Endothelial cell of umbilical vein (primary cell): ENCODE results near the gene FGFR3. TPM values are rescaled to one million over a fixed set of nuclear protein-coding genes. Genes with fewer than 3 reads are reported as not detected.

Experiments
- BruUV-seq: library from RNA; stranded (reverse); fragments of 400-500 nt; replicated peaks from 2 replicates; lab custom pipeline; 2021; lab: Mats Ljungman, UMichigan
- CTCF ChIA-PET: fragments of 300-600, 350-600 bp; sonication (Branson Sonifier 250); formaldehyde crosslinking; loops from one replicate; lab custom pipeline; 2021; ENCODE audit warnings: antibody characterized with exemption, inconsistent platforms; lab: Charles Lee
- POLR2A ChIA-PET: fragments of 300-600, 350-600 bp; sonication (Branson Sonifier 250); formaldehyde crosslinking; loops from one replicate; lab custom pipeline; 2021; ENCODE audit warnings: antibody characterized with exemption, inconsistent platforms; lab: Charles Lee
- DNase-seq: peaks from one replicate; pipeline ENCODE4 v3.0.0-alpha.2; 2011; ENCODE audit warnings: low read depth, low spot score
- FAIRE-seq: peaks from 2 replicates; lab custom pipeline; 2011; peaks lifted over from hg19 to GRCh38; lab: Jason Lieb, UNC
- H2AFZ ChIP-seq: 2 replicates; pipeline ENCODE4 v1.6.0; 2012; ENCODE audit warnings: low read depth, low read length, control low read depth, inconsistent platforms
- H3K27ac ChIP-seq: 2 replicates; pipeline ENCODE4 v1.5.1; 2011; ENCODE audit warnings: low read depth, mild to moderate bottlenecking, control low read depth, low read length, moderate library complexity; ENCODE audit not compliant: insufficient read depth
- H3K27me3 ChIP-seq, 2 experiments: 2 replicates each; pipeline versions ENCODE4 v1.6.0 to v1.6.1; 2011; ENCODE audit warnings: low read length in 2 of 2, mixed read lengths in 1 of 2; ENCODE audit not compliant: control insufficient read depth in 2 of 2, insufficient read depth in 2 of 2
- H3K36me3 ChIP-seq, 2 experiments: 2 replicates in 1 of 2; 3 replicates in 1 of 2; pipeline ENCODE4 v1.5.1; 2011; ENCODE audit warnings: low read length in 2 of 2, mild to moderate bottlenecking in 1 of 2, moderate library complexity in 1 of 2; ENCODE audit not compliant: control insufficient read depth in 2 of 2, insufficient read depth in 2 of 2; ENCODE audit errors: extremely low read depth in 1 of 2
- H3K4me1 ChIP-seq: 3 replicates; pipeline ENCODE4 v1.5.1; 2011; ENCODE audit warnings: mild to moderate bottlenecking, low read length; ENCODE audit not compliant: control insufficient read depth, insufficient read depth; ENCODE audit errors: extremely low read depth
- H3K4me2 ChIP-seq: 2 replicates; pipeline ENCODE4 v1.6.1; 2011; ENCODE audit warnings: low read length, control low read depth, mixed read lengths; ENCODE audit not compliant: insufficient read depth
- H3K4me3 ChIP-seq, 3 experiments: fragments of 200-600 bp in 1 of 3; sonication (generic), shearing (Covaris generic) in 1 of 3; replicated peaks in 1 of 3; 2 replicates each; pipeline ENCODE4 v1.5.1; 2011 to 2016; ENCODE audit warnings: control low read depth in 3 of 3, low read length in 3 of 3, mild to moderate bottlenecking in 2 of 3, inconsistent platforms in 1 of 3, low read depth in 1 of 3, moderate library complexity in 1 of 3; ENCODE audit not compliant: insufficient read depth in 1 of 3
- H3K79me2 ChIP-seq: 2 replicates; pipeline ENCODE4 v1.6.0; 2012; ENCODE audit warnings: low read length, inconsistent platforms; ENCODE audit not compliant: control insufficient read depth, insufficient read depth
- H3K9ac ChIP-seq: replicated peaks from 2 replicates; pipeline ENCODE3; 2011; ENCODE audit warnings: low read length, control low read depth; ENCODE audit not compliant: insufficient read depth; ENCODE audit errors: extremely low read depth
- H3K9me1 ChIP-seq: replicated peaks from 3 replicates; pipeline ENCODE4 v1.6.0; 2011; ENCODE audit warnings: mild to moderate bottlenecking, low read length; ENCODE audit not compliant: control insufficient read depth, insufficient read depth; ENCODE audit errors: extremely low read depth
- H3K9me3 ChIP-seq: replicated peaks from 2 replicates; pipeline ENCODE4 v1.5.1; 2012; ENCODE audit warnings: low read length, inconsistent platforms; ENCODE audit not compliant: control insufficient read depth, insufficient read depth
- H4K20me1 ChIP-seq: replicated peaks from 2 replicates; pipeline ENCODE3; 2011; ENCODE audit warnings: mild to moderate bottlenecking, low read length; ENCODE audit not compliant: control insufficient read depth, insufficient read depth; ENCODE audit errors: extremely low read depth
- EZH2 ChIP-seq: IDR thresholded peaks from 2 replicates; pipeline ENCODE4 v1.6.1; 2012; ENCODE audit warnings: borderline replicate concordance, low read depth, mild to moderate bottlenecking, moderate library complexity, low read length, inconsistent platforms; ENCODE audit not compliant: severe bottlenecking
- GATA2 ChIP-seq: IDR thresholded peaks from 2 replicates; pipeline ENCODE4 v1.7.0; 2011; ENCODE audit warnings: low read depth, mild to moderate bottlenecking, moderate library complexity, mixed read lengths, low read length; ENCODE audit not compliant: insufficient read length, insufficient read depth
- JUN ChIP-seq: IDR thresholded peaks from 2 replicates; pipeline ENCODE4 v1.6.1; 2011; ENCODE audit warnings: borderline replicate concordance, low read depth; ENCODE audit not compliant: insufficient read length, insufficient read depth
- MYC ChIP-seq: IDR thresholded peaks from one replicate; pipeline ENCODE4 v1.6.1; 2011; ENCODE audit warnings: mild to moderate bottlenecking, low read depth, low read length
- POLR2A ChIP-seq: IDR thresholded peaks from 2 replicates; pipeline ENCODE4 v1.6.1; 2012; ENCODE audit warnings: low read depth, mild to moderate bottlenecking, control low read depth, low read length
- dilution Hi-C: fragments of 300-500 bp; cut with MboI; formaldehyde crosslinking; loops from one replicate; pipeline ENCODE4 v1.15.0; 2019; ENCODE audit warnings: low sequenced_read_pairs; ENCODE audit not compliant: extremely low pct_ligation_motif_present
- intact Hi-C: fragments of 100-400 bp; cut with micrococcal nuclease; formaldehyde crosslinking; loops from one replicate; pipeline ENCODE4 v1.10.0; 2022
- polyA plus RNA-seq, 4 experiments: library from polyadenylated mRNA; depleted of rRNA in 3 of 4; stranded (reverse) in 3 of 4; unstranded in 1 of 4; fragments of >200 nt; gene quantifications; 2 replicates each; pipeline versions ENCODE4 v1.2.1 to v1.2.3, GENCODE V29; 2011 to 2012; ENCODE audit warnings: missing spikeins in 1 of 4
- total RNA-seq: library from RNA; stranded (reverse); gene quantifications from 2 replicates; pipeline ENCODE4 v1.2.3, GENCODE V29; 2021

FGFR3 gene
- total and polyA plus RNA-seq, 2 donors (not counting 3 experiments of a cell fraction or from before 2014, with no cell fraction given) = 0.73 to 1.2 TPM

DNA sequence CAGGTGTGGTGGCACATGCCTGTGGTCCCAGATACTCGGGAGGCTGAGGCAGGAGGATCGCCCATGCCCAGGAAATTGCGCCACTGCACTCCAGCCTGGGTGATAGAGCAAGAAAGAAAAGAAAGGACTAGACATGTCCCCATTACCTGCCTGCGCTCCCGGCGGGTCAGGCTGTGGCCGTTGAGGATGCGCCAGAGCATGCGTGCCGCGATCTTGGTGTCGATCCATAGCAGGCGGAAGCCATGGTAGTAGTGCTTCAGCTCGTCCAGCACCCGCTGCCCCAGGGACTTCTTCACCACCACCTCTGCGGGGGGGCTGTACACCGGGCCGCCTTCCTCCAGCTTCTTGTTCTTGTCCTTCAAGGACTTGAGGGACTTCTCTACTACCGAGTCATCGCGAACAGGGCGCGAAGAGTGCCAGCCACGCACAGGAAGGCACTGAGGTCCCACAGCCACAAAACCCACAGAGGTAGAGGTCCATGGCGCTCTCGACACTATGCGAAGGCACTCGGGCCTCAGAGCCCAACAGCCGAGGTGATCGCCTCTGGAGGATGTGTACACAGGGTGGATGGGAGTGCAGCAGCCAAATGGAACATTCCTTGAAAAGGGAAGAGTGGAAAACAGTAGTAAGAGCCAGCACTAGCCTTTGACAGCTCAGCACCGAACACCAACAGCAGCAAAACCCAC lies 48.3 kb downstream of the FGFR3 start:
- peaks cover 29% of the 10 kb centered on the region for H3K79me2 ChIP-seq
- no TSS peak for BruUV-seq

DNA sequence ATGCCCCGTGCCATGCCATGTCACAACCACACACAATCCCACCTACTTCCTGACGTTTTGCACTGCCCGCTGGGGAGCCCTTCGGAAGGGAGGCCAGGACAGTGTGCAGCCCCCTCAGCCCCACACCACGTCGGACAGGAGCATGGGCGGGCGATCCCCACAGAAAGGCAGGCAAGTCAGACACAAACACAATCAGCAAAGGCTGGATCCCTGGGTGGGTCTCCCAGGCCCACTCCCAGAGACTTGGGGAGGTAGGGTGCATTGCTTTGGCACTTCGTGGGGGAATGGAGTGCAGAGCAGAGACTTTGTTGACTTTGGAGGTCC lies 48.8 kb downstream of the FGFR3 start:
- H3K79me2 ChIP-seq = peaks cover 29% of the 10 kb centered on the region
- intact Hi-C loops = loop anchor here (2.0 kb wide), 1 partner anchor 57 kb away; no protein-coding TSS in a partner anchor
- H3K36me3 ChIP-seq = peaks cover 3 to 33% of the 10 kb centered on the region in 2 experiments
- DNase-seq = no peak
- H3K4me2 ChIP-seq = no peak overlapping the region
- H2AFZ ChIP-seq = no peak overlapping the region
- no peaks in the 10 kb centered on the region for H3K9me1 ChIP-seq
- POLR2A ChIA-PET = no interaction called here
- H3K27ac ChIP-seq = no peak overlapping the region
- no peak for TF ChIP-seq POLR2A
- no peak for TF ChIP-seq EZH2
- TF ChIP-seq GATA2 = no peak
- TF ChIP-seq JUN = no peak
- TF ChIP-seq MYC = no peak
- CTCF ChIA-PET = interaction anchor here (2.8 kb wide), 1 partner anchor 69 kb away, joined by 14 read pairs; no protein-coding TSS in a partner anchor
- no peaks in the 10 kb centered on the region for H3K27me3 ChIP-seq
- dilution Hi-C loops = no loop called here
- H3K9me3 ChIP-seq = no peaks in the 10 kb centered on the region
- no peak overlapping the region for H3K4me3 ChIP-seq
- H3K9ac ChIP-seq = no peak overlapping the region
- no peaks in the 10 kb centered on the region for H3K4me1 ChIP-seq
- FAIRE-seq = no peak
- H4K20me1 ChIP-seq = no peaks in the 10 kb centered on the region
- BruUV-seq = no TSS peak

More for the DNA sequence above, 48.3 kb downstream of the FGFR3 start:
- TF ChIP-seq POLR2A = no peak
- ChIA-PET CTCF (interaction anchor here (2.8 kb wide), 1 partner anchor 70 kb away, joined by 14 read pairs; no protein-coding TSS in a partner anchor), POLR2A (no interaction called here)
- Histone ChIP-seq H3K4me1 (no peaks in the 10 kb centered on the region), H3K27me3 (no peaks in the 10 kb centered on the region), H3K27ac (no peak overlapping the region), H3K4me2 (no peak overlapping the region), H2AFZ (no peak overlapping the region), H3K9me1 (no peaks in the 10 kb centered on the region), H3K9me3 (no peaks in the 10 kb centered on the region), H4K20me1 (no peaks in the 10 kb centered on the region), H3K4me3 (no peak overlapping the region), H3K36me3 (peaks cover 3 to 37% of the 10 kb centered on the region in 2 experiments), H3K9ac (no peak overlapping the region)
- no peak for FAIRE-seq
- no peak for DNase-seq
- intact Hi-C loops (no loop called here), dilution Hi-C loops (no loop called here)
